ENCODE data around the gene GLIS2. TPM values are rescaled to one million over a fixed set of nuclear protein-coding genes. Genes with fewer than 3 reads are reported as not detected.

The GLIS2 gene
- total RNA-seq, 8 experiments from 2014 or later: 2.7 to 10.2 (median 7.5) TPM

GRCh38 chr16:4344983-4345835, 29.3 kb downstream of the GLIS2 start:
- Histone ChIP-seq H3K27ac (peak overlapping the region in 1 of 2 donors; percentile 44), H3K4me1 (replicated peaks in 1 of 2) (peaks cover 10% of the 10 kb centered on the region in 2 donors), H3K4me3 (no peak overlapping the region)
- peak in 4 of 8 experiments; percentile 10 to 72 (median 53) for ATAC-seq (replicated peaks in 6 of 8)
- 76 to 100% (median 90%) methylated on average over 1 to 16 of the region's 26 CpGs; no CpG with 5 or more reads in 1 of the 10 experiments for WGBS, 10 experiments
- in situ Hi-C loops (cut with MboI; ENCODE audit: low pct_unique_long_range_greater_than_20kb in 2 of 9, low sequenced_read_pairs in 9 of 9, unreplicated experiment in 9 of 9): no loop called here

GRCh38 chr16:4345836-4346781, 30.2 kb downstream of the GLIS2 start:
- WGBS, 10 experiments: 55 to 100% (median 92%) methylated on average over 1 to 9 of the region's 14 CpGs
- in situ Hi-C loops (cut with MboI; ENCODE audit: low pct_unique_long_range_greater_than_20kb in 2 of 9, low sequenced_read_pairs in 9 of 9, unreplicated experiment in 9 of 9): no loop called here
- Histone ChIP-seq H3K27ac (no peak overlapping the region), H3K4me1 (replicated peaks in 1 of 2) (peaks cover 7 to 8% of the 10 kb centered on the region in 2 donors), H3K4me3 (no peak overlapping the region)
- peak in 1 of 8 experiments; percentile 4 for ATAC-seq (replicated peaks in 6 of 8)

- 80 to 100% (median 89%) methylated on average over 1 to 6 of the region's 8 CpGs; no CpG with 5 or more reads in 4 of the 10 experiments for WGBS, 10 experiments
- peaks cover 13 to 14% of the 10 kb centered on the region in 2 donors for H3K4me1 ChIP-seq (replicated peaks in 1 of 2)
- ATAC-seq (replicated peaks in 6 of 8): no peak
- no peak overlapping the region for H3K27ac ChIP-seq
- no peak overlapping the region for H3K4me3 ChIP-seq
- in situ Hi-C loops (cut with MboI; ENCODE audit: low pct_unique_long_range_greater_than_20kb in 2 of 9, low sequenced_read_pairs in 9 of 9, unreplicated experiment in 9 of 9): no loop called here
Observed at GRCh38 chr16:4347010-4347409, 31.1 kb downstream of the GLIS2 start.

- H3K27ac ChIP-seq: no peak overlapping the region
- 32 to 100% (median 77%) methylated on average over 1 to 9 of the region's 17 CpGs; no CpG with 5 or more reads in 2 of the 10 experiments for WGBS, 10 experiments
- peaks cover 13 to 14% of the 10 kb centered on the region in 2 donors for H3K4me1 ChIP-seq (replicated peaks in 1 of 2)
- in situ Hi-C loops (cut with MboI; ENCODE audit: low pct_unique_long_range_greater_than_20kb in 2 of 9, low sequenced_read_pairs in 9 of 9, unreplicated experiment in 9 of 9): no loop called here
- peak in 3 of 8 experiments; percentile 1 to 30 (median 3) for ATAC-seq (replicated peaks in 6 of 8)
- H3K4me3 ChIP-seq: no peak overlapping the region
Observed at GRCh38 chr16:4347765-4348509, 32.1 kb downstream of the GLIS2 start.

GRCh38 chr16:4349332-4349731, 33.5 kb downstream of the GLIS2 start:
- no peak overlapping the region for H3K27ac ChIP-seq
- no peak overlapping the region for H3K4me3 ChIP-seq
- in situ Hi-C loops (cut with MboI; ENCODE audit: low pct_unique_long_range_greater_than_20kb in 2 of 9, low sequenced_read_pairs in 9 of 9, unreplicated experiment in 9 of 9): no loop called here
- no peak for ATAC-seq (replicated peaks in 6 of 8)
- peaks cover 13 to 14% of the 10 kb centered on the region in 2 donors for H3K4me1 ChIP-seq (replicated peaks in 1 of 2)
- 100% methylated on average over 1 to 3 of the region's 5 CpGs; no CpG with 5 or more reads in 3 of the 10 experiments for WGBS, 10 experiments

GRCh38 chr16:4350365-4350786, 34.5 kb downstream of the GLIS2 start:
- Histone ChIP-seq H3K4me3 (peak overlapping the region; percentile 82 to 95 (median 94)), H3K4me1 (replicated peaks in 1 of 2) (peaks cover 10 to 14% of the 10 kb centered on the region in 2 donors), H3K27ac (peak overlapping the region; percentile 62 to 87)
- in situ Hi-C loops (cut with MboI; ENCODE audit: low pct_unique_long_range_greater_than_20kb in 2 of 9, low sequenced_read_pairs in 9 of 9, unreplicated experiment in 9 of 9): loop anchor here in 2 of 9 experiments (10.0 kb wide), 2 partner anchors 54 to 64 kb away; partner anchors contain the start of gene CORO7 (in 1 of the 2)
- ATAC-seq (replicated peaks in 6 of 8): no peak
- WGBS, 10 experiments: 0 to 85% (median 4%) methylated on average over 2 to 7 of the region's 24 CpGs; no CpG with 5 or more reads in 5 of the 10 experiments

GRCh38 chr16:4350787-4351659, 35.2 kb downstream of the GLIS2 start, which contains the start of gene PAM16:
Gene PAM16, minus strand, starts transcription at chr16:4351321. Its CDS starts 87 bp downstream, at chr16:4351234.
- peak within 1 kb of the TSS; percentile 62 to 87 for H3K27ac ChIP-seq
- H3K4me3 ChIP-seq: peak within 1 kb of the TSS; percentile 82 to 95 (median 94)
- peaks cover 9 to 14% of the 10 kb centered on the region in 2 donors for H3K4me1 ChIP-seq (replicated peaks in 1 of 2)
- 0% methylated on average over 2 to 5 of the region's 81 CpGs; no CpG with 5 or more reads in 8 of the 10 experiments for WGBS, 10 experiments
- ATAC-seq (replicated peaks in 6 of 8): peak; percentile 68 to 94 (median 92)
- in situ Hi-C loops (cut with MboI; ENCODE audit: low pct_unique_long_range_greater_than_20kb in 2 of 9, low sequenced_read_pairs in 9 of 9, unreplicated experiment in 9 of 9): loop anchor here in 2 of 9 experiments (10.0 kb wide), 2 partner anchors 54 to 64 kb away; partner anchors contain the start of gene CORO7 (in 1 of the 2)

GRCh38 chr16:4351880-4352279, 36.0 kb downstream of the GLIS2 start:
- H3K27ac ChIP-seq: no peak overlapping the region
- peak in 5 of 8 experiments; percentile 13 to 45 (median 36) for ATAC-seq (replicated peaks in 6 of 8)
- no peak overlapping the region for H3K4me3 ChIP-seq
- peaks cover 9 to 14% of the 10 kb centered on the region in 2 donors for H3K4me1 ChIP-seq (replicated peaks in 1 of 2)
- 33 to 100% (median 80%) methylated on average over 1 to 6 of the region's 7 CpGs; no CpG with 5 or more reads in 2 of the 10 experiments for WGBS, 10 experiments
- in situ Hi-C loops (cut with MboI; ENCODE audit: low pct_unique_long_range_greater_than_20kb in 2 of 9, low sequenced_read_pairs in 9 of 9, unreplicated experiment in 9 of 9): loop anchor here in 2 of 9 experiments (10.0 kb wide), 2 partner anchors 53 to 63 kb away; partner anchors contain the start of gene CORO7 (in 1 of the 2)

GRCh38 chr16:4352843-4353242, 37.0 kb downstream of the GLIS2 start:
- no peak for ATAC-seq (replicated peaks in 6 of 8)
- Histone ChIP-seq H3K27ac (no peak overlapping the region), H3K4me3 (no peak overlapping the region), H3K4me1 (replicated peaks in 1 of 2) (peaks cover 9 to 14% of the 10 kb centered on the region in 2 donors)
- in situ Hi-C loops (cut with MboI; ENCODE audit: low pct_unique_long_range_greater_than_20kb in 2 of 9, low sequenced_read_pairs in 9 of 9, unreplicated experiment in 9 of 9): loop anchor here in 2 of 9 experiments (10.0 kb wide), 2 partner anchors 52 to 62 kb away; partner anchors contain the start of gene CORO7 (in 1 of the 2)
- WGBS, 10 experiments: 50 to 100% (median 98%) methylated on average over 1 to 5 of the region's 5 CpGs; no CpG with 5 or more reads in 2 of the 10 experiments

- Histone ChIP-seq H3K4me1 (replicated peaks in 1 of 2) (peaks cover 9 to 14% of the 10 kb centered on the region in 2 donors), H3K27ac (no peak overlapping the region), H3K4me3 (no peak overlapping the region)
- in situ Hi-C loops (cut with MboI; ENCODE audit: low pct_unique_long_range_greater_than_20kb in 2 of 9, low sequenced_read_pairs in 9 of 9, unreplicated experiment in 9 of 9): loop anchor here in 2 of 9 experiments (10.0 kb wide), 2 partner anchors 51 to 61 kb away; partner anchors contain the start of gene CORO7 (in 1 of the 2)
- WGBS, 10 experiments: 90 to 100% (median 97%) methylated on average over 1 to 4 of the region's 4 CpGs; no CpG with 5 or more reads in 2 of the 10 experiments
- ATAC-seq (replicated peaks in 6 of 8): no peak
Observed at GRCh38 chr16:4353675-4354074, 37.8 kb downstream of the GLIS2 start.

Data from motor neuron (in vitro differentiated cells).